ENCODE data around the gene ABHD10. TPM values are rescaled to one million over a fixed set of nuclear protein-coding genes. Genes with fewer than 3 reads are reported as not detected.

The ABHD10 gene
- total RNA-seq, 1 donor from 2014 or later, result 55.6 TPM

- no peak for DNase-seq (ENCODE audit: low read depth, low spot score)
- Mint-ChIP-seq H3K27ac (ENCODE audit: unreplicated experiment) (no peak overlapping the region), H3K4me3 (peak overlapping the region; percentile 99), H3K9me3 (no peaks in the 10 kb centered on the region), H3K27me3 (ENCODE audit: low read depth) (no peaks in the 10 kb centered on the region), H3K4me1 (peaks cover 65% of the 10 kb centered on the region), H3K36me3 (ENCODE audit: low read depth) (peaks cover 30% of the 10 kb centered on the region)
- TF ChIP-seq CTCF (conservative IDR thresholded peaks at IDR 0.05), result no peak
These were observed 26.4 kb downstream of the ABHD10 start for GRCh38 chr3:112005091-112005672.

- H3K4me1 Mint-ChIP-seq, result peaks cover 59% of the 10 kb centered on the region
These were observed 28.8 kb downstream of the ABHD10 start for GRCh38 chr3:112007633-112008032.

GRCh38 chr3:112009670-112010069 is 30.8 kb downstream of the ABHD10 start:
- no peaks in the 10 kb centered on the region for H3K27me3 Mint-ChIP-seq (ENCODE audit: low read depth)
- H3K4me3 Mint-ChIP-seq, result no peak overlapping the region
- no peaks in the 10 kb centered on the region for H3K9me3 Mint-ChIP-seq
- H3K27ac Mint-ChIP-seq (ENCODE audit: unreplicated experiment), result no peak overlapping the region
- peaks cover 54% of the 10 kb centered on the region for H3K4me1 Mint-ChIP-seq
- peaks cover 24% of the 10 kb centered on the region for H3K36me3 Mint-ChIP-seq (ENCODE audit: low read depth)
- TF ChIP-seq CTCF (conservative IDR thresholded peaks at IDR 0.05), result no peak
- DNase-seq (ENCODE audit: low read depth, low spot score), result no peak

More at GRCh38 chr3:112007633-112008032, 28.8 kb downstream of the ABHD10 start:
- Mint-ChIP-seq H3K4me3 (no peak overlapping the region), H3K27me3 (ENCODE audit: low read depth) (no peaks in the 10 kb centered on the region), H3K27ac (ENCODE audit: unreplicated experiment) (no peak overlapping the region), H3K36me3 (ENCODE audit: low read depth) (peaks cover 30% of the 10 kb centered on the region), H3K9me3 (no peaks in the 10 kb centered on the region)
- TF ChIP-seq CTCF (conservative IDR thresholded peaks at IDR 0.05), result no peak
- no peak for DNase-seq (ENCODE audit: low read depth, low spot score)

GRCh38 chr3:112010636-112011035 is 31.8 kb downstream of the ABHD10 start:
- no peak for DNase-seq (ENCODE audit: low read depth, low spot score)
- Mint-ChIP-seq H3K27ac (ENCODE audit: unreplicated experiment) (no peak overlapping the region), H3K36me3 (ENCODE audit: low read depth) (peaks cover 20% of the 10 kb centered on the region), H3K4me3 (no peak overlapping the region), H3K4me1 (peaks cover 46% of the 10 kb centered on the region), H3K9me3 (no peaks in the 10 kb centered on the region), H3K27me3 (ENCODE audit: low read depth) (no peaks in the 10 kb centered on the region)
- TF ChIP-seq CTCF (conservative IDR thresholded peaks at IDR 0.05), result no peak

GRCh38 chr3:112011376-112011940 is 32.6 kb downstream of the ABHD10 start:
- no peak for TF ChIP-seq CTCF (conservative IDR thresholded peaks at IDR 0.05)
- peaks cover 46% of the 10 kb centered on the region for H3K4me1 Mint-ChIP-seq
- no peaks in the 10 kb centered on the region for H3K9me3 Mint-ChIP-seq
- H3K36me3 Mint-ChIP-seq (ENCODE audit: low read depth), result peaks cover 18% of the 10 kb centered on the region
- H3K27me3 Mint-ChIP-seq (ENCODE audit: low read depth), result no peaks in the 10 kb centered on the region
- no peak overlapping the region for H3K4me3 Mint-ChIP-seq
- no peak overlapping the region for H3K27ac Mint-ChIP-seq (ENCODE audit: unreplicated experiment)
- no peak for DNase-seq (ENCODE audit: low read depth, low spot score)
